Measurements from ENCODE around the gene PRRG1.

- TF ChIP-seq, protein P1, sequence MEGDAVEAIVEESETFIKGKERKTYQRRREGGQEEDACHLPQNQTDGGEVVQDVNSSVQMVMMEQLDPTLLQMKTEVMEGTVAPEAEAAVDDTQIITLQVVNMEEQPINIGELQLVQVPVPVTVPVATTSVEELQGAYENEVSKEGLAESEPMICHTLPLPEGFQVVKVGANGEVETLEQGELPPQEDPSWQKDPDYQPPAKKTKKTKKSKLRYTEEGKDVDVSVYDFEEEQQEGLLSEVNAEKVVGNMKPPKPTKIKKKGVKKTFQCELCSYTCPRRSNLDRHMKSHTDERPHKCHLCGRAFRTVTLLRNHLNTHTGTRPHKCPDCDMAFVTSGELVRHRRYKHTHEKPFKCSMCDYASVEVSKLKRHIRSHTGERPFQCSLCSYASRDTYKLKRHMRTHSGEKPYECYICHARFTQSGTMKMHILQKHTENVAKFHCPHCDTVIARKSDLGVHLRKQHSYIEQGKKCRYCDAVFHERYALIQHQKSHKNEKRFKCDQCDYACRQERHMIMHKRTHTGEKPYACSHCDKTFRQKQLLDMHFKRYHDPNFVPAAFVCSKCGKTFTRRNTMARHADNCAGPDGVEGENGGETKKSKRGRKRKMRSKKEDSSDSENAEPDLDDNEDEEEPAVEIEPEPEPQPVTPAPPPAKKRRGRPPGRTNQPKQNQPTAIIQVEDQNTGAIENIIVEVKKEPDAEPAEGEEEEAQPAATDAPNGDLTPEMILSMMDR (conservative IDR thresholded peaks at IDR 0.05; ENCODE audit: low read length) = no peak
- TF ChIP-seq EZH2phosphoT487 (IDR thresholded peaks at IDR 0.05; ENCODE audit: borderline replicate concordance) = no peak
These were observed 138.1 kb downstream of the PRRG1 start for GRCh38 chrX:37487271-37487670.

Data from Loucy (cell line).